ENCODE results near the gene ROPN1L. TPM values are rescaled to one million over a fixed set of nuclear protein-coding genes. Genes with fewer than 3 reads are reported as not detected.

The ROPN1L gene
- polyA plus RNA-seq, 1 donor from 2014 or later = 0.52 TPM

GRCh38 chr5:10421896-10422691, 19.6 kb upstream of the ROPN1L start:
- Histone ChIP-seq H3K4me2 (ENCODE audit: low read length) (no peak overlapping the region), H4K20me1 (ENCODE audit: insufficient read depth) (no peaks in the 10 kb centered on the region), H3K9me2 (ENCODE audit: insufficient read depth, low read length) (no peaks in the 10 kb centered on the region), H3K27me3 (ENCODE audit: insufficient read depth, low read depth, low read length) (no peaks in the 10 kb centered on the region), H2AFZ (ENCODE audit: low read depth, low read length) (no peak overlapping the region), H3F3A (ENCODE audit: insufficient read depth, low read length, poor library complexity, severe bottlenecking) (no peaks in the 10 kb centered on the region), H3K27ac (ENCODE audit: low read length) (no peak overlapping the region), H3K36me3 (ENCODE audit: insufficient read depth, low read length) (peaks cover 18% of the 10 kb centered on the region), H3K4me3 (ENCODE audit: low read length) (no peak overlapping the region), H3K9me3 (ENCODE audit: low read length) (no peaks in the 10 kb centered on the region), H3K79me2 (replicated peaks; ENCODE audit: insufficient read depth, low read length) (no peaks in the 10 kb centered on the region), H3K9ac (ENCODE audit: low read length) (no peak overlapping the region)
- no peak for TF ChIP-seq MXI1 (conservative IDR thresholded peaks at IDR 0.05; ENCODE audit: poor library complexity, severe bottlenecking)
- no peak for TF ChIP-seq SMC3 (conservative IDR thresholded peaks at IDR 0.05; ENCODE audit: poor library complexity)
- no peak for TF ChIP-seq CTCF (IDR thresholded peaks at IDR 0.05; ENCODE audit: poor library complexity, severe bottlenecking)
- TF ChIP-seq, protein P1, sequence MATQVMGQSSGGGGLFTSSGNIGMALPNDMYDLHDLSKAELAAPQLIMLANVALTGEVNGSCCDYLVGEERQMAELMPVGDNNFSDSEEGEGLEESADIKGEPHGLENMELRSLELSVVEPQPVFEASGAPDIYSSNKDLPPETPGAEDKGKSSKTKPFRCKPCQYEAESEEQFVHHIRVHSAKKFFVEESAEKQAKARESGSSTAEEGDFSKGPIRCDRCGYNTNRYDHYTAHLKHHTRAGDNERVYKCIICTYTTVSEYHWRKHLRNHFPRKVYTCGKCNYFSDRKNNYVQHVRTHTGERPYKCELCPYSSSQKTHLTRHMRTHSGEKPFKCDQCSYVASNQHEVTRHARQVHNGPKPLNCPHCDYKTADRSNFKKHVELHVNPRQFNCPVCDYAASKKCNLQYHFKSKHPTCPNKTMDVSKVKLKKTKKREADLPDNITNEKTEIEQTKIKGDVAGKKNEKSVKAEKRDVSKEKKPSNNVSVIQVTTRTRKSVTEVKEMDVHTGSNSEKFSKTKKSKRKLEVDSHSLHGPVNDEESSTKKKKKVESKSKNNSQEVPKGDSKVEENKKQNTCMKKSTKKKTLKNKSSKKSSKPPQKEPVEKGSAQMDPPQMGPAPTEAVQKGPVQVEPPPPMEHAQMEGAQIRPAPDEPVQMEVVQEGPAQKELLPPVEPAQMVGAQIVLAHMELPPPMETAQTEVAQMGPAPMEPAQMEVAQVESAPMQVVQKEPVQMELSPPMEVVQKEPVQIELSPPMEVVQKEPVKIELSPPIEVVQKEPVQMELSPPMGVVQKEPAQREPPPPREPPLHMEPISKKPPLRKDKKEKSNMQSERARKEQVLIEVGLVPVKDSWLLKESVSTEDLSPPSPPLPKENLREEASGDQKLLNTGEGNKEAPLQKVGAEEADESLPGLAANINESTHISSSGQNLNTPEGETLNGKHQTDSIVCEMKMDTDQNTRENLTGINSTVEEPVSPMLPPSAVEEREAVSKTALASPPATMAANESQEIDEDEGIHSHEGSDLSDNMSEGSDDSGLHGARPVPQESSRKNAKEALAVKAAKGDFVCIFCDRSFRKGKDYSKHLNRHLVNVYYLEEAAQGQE (IDR thresholded peaks at IDR 0.05; ENCODE audit: borderline replicate concordance) = no peak
- TF ChIP-seq EP300 (conservative IDR thresholded peaks at IDR 0.05; ENCODE audit: poor library complexity, severe bottlenecking) = no peak
- no peak for TF ChIP-seq POLR2AphosphoS5 (IDR thresholded peaks at IDR 0.05)
- no peak for TF ChIP-seq EZH2 (IDR thresholded peaks at IDR 0.05; ENCODE audit: borderline replicate concordance, insufficient read depth, low read length, poor library complexity, severe bottlenecking)
- TF ChIP-seq TAF1 (IDR thresholded peaks at IDR 0.05; ENCODE audit: low read depth) = no peak
- TF ChIP-seq RAD21 (conservative IDR thresholded peaks at IDR 0.05) = no peak

DNA sequence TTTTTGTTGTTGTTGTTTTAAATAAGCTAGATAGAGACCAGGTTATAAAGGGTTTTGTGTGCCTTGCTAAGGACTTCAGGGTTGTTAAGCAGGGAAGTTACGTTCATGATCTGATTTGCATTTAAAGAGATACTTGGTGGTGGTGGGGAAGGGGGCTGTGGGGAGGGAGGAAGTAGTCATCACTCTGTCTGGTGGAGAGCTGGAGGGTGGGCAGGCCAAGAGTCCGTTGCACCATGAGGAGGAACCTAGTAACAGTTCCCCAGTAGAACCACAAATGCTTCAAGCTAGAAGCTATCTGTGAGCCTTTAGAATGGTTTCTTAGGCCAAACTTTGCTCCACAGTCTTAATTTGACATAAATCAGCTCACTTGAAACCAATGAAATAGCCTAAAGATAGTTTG, 18.7 kb upstream of the ROPN1L start:
- H3K79me2 ChIP-seq (replicated peaks; ENCODE audit: insufficient read depth, low read length) = no peaks in the 10 kb centered on the region
- no peaks in the 10 kb centered on the region for H3F3A ChIP-seq (ENCODE audit: insufficient read depth, low read length, poor library complexity, severe bottlenecking)
- no peaks in the 10 kb centered on the region for H3K27me3 ChIP-seq (ENCODE audit: insufficient read depth, low read depth, low read length)
- H3K27ac ChIP-seq (ENCODE audit: low read length) = no peak overlapping the region
- H3K9ac ChIP-seq (ENCODE audit: low read length) = no peak overlapping the region
- H3K9me3 ChIP-seq (ENCODE audit: low read length) = no peaks in the 10 kb centered on the region
- TF ChIP-seq TAF1 (IDR thresholded peaks at IDR 0.05; ENCODE audit: low read depth) (no peak), CTCF (IDR thresholded peaks at IDR 0.05; ENCODE audit: poor library complexity, severe bottlenecking) (no peak), SMC3 (conservative IDR thresholded peaks at IDR 0.05; ENCODE audit: poor library complexity) (no peak), MXI1 (conservative IDR thresholded peaks at IDR 0.05; ENCODE audit: poor library complexity, severe bottlenecking) (no peak), RAD21 (conservative IDR thresholded peaks at IDR 0.05) (no peak), EP300 (conservative IDR thresholded peaks at IDR 0.05; ENCODE audit: poor library complexity, severe bottlenecking) (no peak), EZH2 (IDR thresholded peaks at IDR 0.05; ENCODE audit: borderline replicate concordance, insufficient read depth, low read length, poor library complexity, severe bottlenecking) (no peak)
- TF ChIP-seq, protein P1 (IDR thresholded peaks at IDR 0.05; ENCODE audit: borderline replicate concordance) = no peak
- no peaks in the 10 kb centered on the region for H4K20me1 ChIP-seq (ENCODE audit: insufficient read depth)
- no peak overlapping the region for H2AFZ ChIP-seq (ENCODE audit: low read depth, low read length)
- H3K4me2 ChIP-seq (ENCODE audit: low read length) = no peak overlapping the region
- H3K4me3 ChIP-seq (ENCODE audit: low read length) = no peak overlapping the region
- H3K9me2 ChIP-seq (ENCODE audit: insufficient read depth, low read length) = no peaks in the 10 kb centered on the region
- H3K36me3 ChIP-seq (ENCODE audit: insufficient read depth, low read length) = peaks cover 23% of the 10 kb centered on the region
